HG03342 (cell line): Measurements from ENCODE around the gene RELL1.

Experiments
- ATAC-seq: cut with Tn5 transposase; IDR thresholded peaks from one replicate; pipeline ENCODE4 v1.9.1; 2021; ENCODE audit warnings: mild to moderate bottlenecking, moderate library complexity; ENCODE audit not compliant: unreplicated experiment

The RELL1 gene

GRCh38 chr4:37667197-37668100 is 18.7 kb downstream of the RELL1 start:
- no peak for ATAC-seq

DNA sequence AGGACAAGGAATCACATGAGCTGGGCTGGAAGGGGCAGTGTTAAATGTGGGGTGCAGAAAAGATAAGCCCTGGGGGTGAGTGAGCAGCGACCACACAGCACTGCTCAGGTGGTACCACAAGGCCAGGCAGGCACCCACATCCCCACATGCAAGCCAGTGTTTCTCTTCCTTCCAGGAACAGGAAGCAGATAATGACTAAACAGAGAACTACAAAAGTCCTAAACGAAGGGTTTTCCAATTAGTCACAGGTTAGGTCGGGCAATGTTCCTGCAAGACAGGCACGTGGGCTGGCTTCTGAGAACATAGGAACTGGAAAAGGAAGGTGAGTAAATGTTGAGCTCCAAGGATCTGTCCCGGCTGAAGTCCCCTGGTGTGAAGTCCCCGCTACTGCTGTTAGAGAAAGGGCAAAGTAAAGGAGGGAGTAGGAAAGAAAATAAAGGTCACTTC is 19.5 kb downstream of the RELL1 start:
- ATAC-seq: peak; percentile 65

- ATAC-seq: no peak
Observed at GRCh38 chr4:37665333-37666320, 20.5 kb downstream of the RELL1 start.

GRCh38 chr4:37664696-37665095 is 21.5 kb downstream of the RELL1 start:
- no peak for ATAC-seq

DNA sequence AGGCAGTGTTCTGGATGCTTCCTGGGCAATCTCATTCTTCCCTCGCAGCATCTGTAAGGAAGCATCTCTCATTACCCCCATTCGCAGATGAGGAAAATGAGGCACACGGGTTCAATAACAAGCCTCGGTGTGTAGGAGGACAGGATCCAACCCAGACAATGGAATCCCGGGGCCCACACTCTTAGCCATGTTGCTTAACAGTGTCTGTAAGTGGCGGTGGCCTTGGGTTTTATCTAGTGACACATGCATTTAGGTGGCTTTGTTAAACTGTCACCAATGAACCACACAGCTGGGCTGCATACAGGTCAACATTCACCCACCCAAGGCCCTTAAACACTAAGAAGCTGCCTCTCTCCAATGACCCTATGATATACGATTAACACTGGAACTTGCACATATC is 22.6 kb downstream of the RELL1 start:
- ATAC-seq: no peak

GRCh38 chr4:37662861-37663390 is 23.2 kb downstream of the RELL1 start:
- ATAC-seq: no peak

GRCh38 chr4:37662251-37662650 is 23.9 kb downstream of the RELL1 start:
- no peak for ATAC-seq

GRCh38 chr4:37661772-37662171 is 24.4 kb downstream of the RELL1 start:
- ATAC-seq: no peak

DNA sequence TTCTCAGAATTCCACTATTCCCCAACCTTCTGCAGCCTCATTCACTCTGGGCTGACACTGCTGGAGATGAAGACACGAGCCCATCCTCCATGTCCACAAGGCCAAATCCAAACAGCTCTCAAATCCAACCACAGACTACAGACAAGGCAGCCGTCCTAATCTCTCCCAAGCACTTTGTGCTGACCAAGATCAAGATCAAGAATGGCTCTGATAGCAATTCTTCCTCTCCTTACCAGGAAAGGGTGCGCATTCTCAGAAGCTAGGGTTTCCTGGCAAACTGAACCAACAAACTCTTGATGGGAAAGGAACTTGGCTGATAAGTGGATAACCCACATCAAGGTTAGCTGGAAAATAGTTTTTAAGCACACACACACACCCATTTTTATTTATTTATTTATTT is 26.5 kb downstream of the RELL1 start:
- ATAC-seq: no peak

- no peak for ATAC-seq
Observed at GRCh38 chr4:37656649-37657048, 29.5 kb downstream of the RELL1 start.

DNA sequence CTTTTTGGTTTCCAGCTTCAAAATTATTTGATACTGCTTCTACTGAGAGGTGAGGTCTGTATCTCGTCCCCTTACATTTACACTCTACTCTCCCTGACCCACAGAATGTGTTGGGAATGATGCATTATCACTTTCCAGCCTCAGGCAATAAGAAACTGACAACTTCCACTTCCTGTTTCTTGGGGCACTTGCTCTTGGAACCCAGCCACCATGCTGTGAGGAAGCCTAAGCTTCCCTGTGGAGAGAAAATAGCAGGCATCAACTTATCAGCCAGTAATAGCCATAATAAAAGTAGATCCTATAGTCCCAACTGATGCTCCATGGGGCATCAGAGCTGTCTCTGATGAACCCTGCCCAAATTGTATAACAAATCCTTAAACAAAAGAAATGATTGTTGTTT is 32.6 kb downstream of the RELL1 start:
- ATAC-seq: no peak

DNA sequence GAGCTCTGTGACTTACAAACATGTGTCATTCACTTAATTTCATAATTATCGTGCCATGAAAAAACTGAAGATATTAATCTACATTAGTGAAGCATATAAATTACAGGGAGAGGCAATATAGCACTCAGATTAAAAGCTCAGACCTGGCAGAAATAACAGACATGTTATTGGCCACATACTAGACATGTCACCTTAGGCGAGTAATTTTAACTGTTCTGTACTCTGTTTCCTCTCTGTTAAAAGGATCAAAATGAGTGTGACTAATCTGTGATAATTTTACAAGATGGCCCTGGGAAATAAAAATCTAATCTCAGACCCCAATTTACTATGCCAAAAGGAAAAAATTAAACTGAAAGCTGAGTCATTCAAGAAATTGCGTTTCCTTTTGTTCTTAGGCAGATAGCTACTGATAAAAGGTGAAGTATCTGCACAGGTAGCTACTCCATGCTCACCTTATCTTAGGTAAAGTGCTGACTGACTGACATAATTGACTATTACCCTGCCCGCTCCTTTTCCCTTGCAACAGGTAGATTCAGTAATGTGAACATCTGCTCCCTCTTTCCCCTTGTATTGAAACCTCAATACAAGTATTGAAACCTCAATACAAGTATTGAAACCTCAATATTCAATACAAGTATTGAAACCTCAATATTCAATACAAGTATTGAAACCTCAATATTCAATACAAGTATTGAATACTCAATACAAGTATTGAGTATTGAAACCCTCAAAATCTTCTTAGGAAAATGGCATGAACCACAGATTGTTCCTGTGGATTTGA is 33.2 kb downstream of the RELL1 start:
- no peak for ATAC-seq

GRCh38 chr4:37651781-37652377 is 34.3 kb downstream of the RELL1 start:
- no peak for ATAC-seq

- no peak for ATAC-seq
Observed at GRCh38 chr4:37650481-37650880, 35.7 kb downstream of the RELL1 start.

DNA sequence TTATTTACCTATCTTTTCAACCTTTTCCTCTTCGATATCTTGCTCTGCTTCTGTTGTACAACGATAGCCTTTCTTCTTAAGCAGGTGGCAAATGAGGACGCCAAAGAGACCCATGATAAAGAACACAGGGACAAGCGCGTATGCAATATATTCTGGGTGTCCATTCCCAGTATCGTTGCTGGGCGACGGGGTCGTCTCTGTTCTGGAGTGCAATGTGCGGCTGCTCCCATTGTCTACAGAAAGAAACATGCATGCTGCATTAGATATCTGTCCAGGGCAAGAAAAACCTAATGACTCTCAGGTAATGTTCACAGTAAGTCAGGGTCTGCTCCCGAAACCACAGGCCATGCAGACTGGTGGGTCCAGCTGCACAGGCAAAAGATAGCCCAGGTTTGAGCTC is 36.9 kb downstream of the RELL1 start:
- ATAC-seq: no peak

- no peak for ATAC-seq
Observed at GRCh38 chr4:37648084-37648817, 37.9 kb downstream of the RELL1 start.

GRCh38 chr4:37646247-37646646 is 39.9 kb downstream of the RELL1 start:
- no peak for ATAC-seq

DNA sequence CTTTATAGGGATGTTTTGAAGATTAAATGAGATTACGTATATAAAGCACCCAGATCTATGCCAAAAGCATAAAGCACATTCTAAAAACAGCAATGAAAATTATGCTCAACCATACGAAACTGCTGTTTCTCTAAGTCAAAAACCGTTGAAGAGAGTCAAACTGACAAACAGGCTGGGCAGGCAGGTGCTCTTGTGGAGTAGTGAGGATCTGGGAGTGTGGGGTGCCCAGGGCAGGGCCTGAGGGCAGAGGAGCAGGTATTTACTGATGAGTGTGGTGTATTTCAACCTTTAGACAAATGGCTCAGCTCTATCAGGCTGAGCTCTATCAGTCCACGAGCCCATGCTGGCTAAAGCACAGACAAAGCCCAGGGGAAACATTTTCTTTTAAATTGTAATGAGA is 40.4 kb downstream of the RELL1 start:
- ATAC-seq: no peak

DNA sequence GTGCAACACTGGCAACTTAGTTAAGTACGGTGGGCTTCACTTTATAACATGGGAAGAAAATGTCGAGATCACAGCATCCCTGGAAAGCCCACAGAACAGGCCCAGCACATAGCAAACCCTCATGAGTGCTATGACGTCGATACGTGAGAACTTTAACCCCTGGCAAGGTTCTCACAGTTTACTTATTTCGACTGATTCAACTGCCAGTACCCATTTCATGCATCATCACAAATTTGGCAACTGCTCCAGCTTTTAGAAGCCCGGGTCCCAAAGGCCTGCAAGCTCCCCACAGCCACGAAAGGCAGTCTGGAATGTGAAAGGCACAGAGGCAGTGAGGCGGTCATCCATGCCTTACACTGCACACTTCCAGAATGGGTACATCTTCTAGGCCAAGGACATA is 41.2 kb downstream of the RELL1 start:
- no peak for ATAC-seq
